ENCODE data around the gene ZP1. TPM values are rescaled to one million over a fixed set of nuclear protein-coding genes. Genes with fewer than 3 reads are reported as not detected.

ZP1 gene
- total and polyA plus RNA-seq, 3 donors from 2014 or later, result 3.5 to 11.2 (median 4.0) TPM

DNA sequence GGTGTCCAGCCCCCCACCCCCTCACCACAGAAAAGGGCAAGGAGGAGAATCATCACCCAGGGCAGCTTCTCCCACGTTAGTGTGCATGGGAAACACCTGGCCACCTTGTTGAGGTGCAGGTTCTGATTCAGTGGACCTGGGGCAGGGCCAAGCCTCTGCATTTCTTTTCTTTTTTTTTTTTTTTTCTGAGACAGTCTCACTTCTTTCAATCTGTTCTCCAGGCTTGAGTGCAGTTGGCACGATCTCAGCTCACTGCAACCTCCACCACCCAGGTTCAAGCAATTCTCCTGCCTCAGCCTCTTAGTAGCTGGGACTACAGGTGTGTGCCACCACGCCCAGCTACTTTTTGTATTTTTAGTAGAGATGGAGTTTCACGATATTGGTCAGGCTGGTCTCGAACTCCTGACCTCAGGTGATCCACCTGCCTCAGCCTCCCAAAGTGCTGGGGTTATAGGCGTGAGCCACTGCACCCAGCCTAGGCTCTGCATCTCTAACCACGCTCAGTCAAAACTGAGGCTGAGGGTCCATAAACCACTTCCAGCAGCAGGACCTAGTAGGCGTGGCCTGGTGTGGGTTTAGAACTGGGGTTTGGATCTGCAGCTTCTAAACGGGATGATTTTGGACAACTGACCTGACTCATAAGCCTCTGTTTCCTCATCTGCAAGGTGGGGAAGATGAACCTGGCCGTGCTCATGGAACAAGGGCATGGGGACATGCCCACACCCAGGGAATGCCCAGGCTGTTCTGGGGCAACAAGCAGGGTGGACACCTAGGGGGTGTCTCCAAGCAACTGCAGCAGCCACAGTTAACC is 734 bp downstream of the ZP1 start:
- DNase-seq, result peak; percentile 9
- intact Hi-C loops (cut with DNase I; ENCODE audit: low total_unique reads), result no loop called here

DNA sequence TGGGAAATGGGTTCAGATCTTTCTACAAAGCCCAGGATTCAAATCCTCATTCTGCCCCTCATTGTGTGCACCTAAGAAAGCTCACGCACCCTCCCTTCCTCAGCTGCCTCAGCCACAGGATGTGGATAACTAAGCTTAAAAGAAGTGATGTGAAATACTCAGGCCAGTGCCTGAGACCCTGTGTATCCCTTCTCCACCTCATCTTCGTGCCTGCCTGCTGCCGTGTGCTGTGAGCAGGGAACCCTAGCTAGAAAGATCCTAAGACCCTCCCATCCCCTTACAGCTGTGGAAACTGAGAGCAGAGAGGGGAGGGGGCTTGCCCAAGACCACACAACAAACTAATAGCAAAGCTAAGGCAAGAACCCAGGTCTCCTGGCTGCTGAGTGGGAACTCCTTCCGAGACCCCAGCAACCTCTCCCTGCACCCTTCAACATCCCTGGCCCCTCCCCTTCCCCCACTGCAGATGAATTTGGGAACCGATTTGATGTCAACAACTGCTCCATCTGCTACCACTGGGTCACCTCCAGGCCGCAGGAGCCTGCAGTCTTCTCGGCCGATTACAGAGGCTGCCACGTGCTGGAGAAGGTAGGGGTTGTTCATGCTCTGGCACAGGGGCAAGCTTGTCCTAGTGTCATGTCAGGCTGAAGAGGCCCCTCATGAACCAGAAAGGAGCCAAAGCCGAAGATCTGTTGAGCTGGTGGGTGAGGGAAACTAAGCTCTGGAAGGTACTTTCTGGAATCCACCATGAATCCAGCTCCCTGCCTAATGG is 1.5 kb downstream of the ZP1 start:
- Histone ChIP-seq H3K4me1 (peaks cover 23% of the 10 kb centered on the region), H3K9me3 (no peaks in the 10 kb centered on the region), H3K4me3 (no peak overlapping the region), H3K27me3 (no peaks in the 10 kb centered on the region), H3K36me3 (ENCODE audit: low read depth, missing control alignments) (no peaks in the 10 kb centered on the region), H3K27ac (no peak overlapping the region)
- intact Hi-C loops (cut with DNase I; ENCODE audit: low total_unique reads), result no loop called here
- no peak for TF ChIP-seq POLR2A (IDR thresholded peaks at IDR 0.05)
- TF ChIP-seq, protein P1, sequence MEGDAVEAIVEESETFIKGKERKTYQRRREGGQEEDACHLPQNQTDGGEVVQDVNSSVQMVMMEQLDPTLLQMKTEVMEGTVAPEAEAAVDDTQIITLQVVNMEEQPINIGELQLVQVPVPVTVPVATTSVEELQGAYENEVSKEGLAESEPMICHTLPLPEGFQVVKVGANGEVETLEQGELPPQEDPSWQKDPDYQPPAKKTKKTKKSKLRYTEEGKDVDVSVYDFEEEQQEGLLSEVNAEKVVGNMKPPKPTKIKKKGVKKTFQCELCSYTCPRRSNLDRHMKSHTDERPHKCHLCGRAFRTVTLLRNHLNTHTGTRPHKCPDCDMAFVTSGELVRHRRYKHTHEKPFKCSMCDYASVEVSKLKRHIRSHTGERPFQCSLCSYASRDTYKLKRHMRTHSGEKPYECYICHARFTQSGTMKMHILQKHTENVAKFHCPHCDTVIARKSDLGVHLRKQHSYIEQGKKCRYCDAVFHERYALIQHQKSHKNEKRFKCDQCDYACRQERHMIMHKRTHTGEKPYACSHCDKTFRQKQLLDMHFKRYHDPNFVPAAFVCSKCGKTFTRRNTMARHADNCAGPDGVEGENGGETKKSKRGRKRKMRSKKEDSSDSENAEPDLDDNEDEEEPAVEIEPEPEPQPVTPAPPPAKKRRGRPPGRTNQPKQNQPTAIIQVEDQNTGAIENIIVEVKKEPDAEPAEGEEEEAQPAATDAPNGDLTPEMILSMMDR (IDR thresholded peaks at IDR 0.05), result no peak
- WGBS, 2 donors, result 89 to 94% methylated on average over 9 to 10 of the region's 10 CpGs
- peak; percentile 11 for DNase-seq

More for the DNA sequence above, 734 bp downstream of the ZP1 start:
- 88 to 90% methylated on average over 10 of the region's 10 CpGs for WGBS, 2 donors
- Histone ChIP-seq H3K27ac (no peak overlapping the region), H3K4me3 (no peak overlapping the region), H3K9me3 (no peaks in the 10 kb centered on the region), H3K4me1 (peaks cover 26% of the 10 kb centered on the region), H3K27me3 (no peaks in the 10 kb centered on the region), H3K36me3 (ENCODE audit: low read depth, missing control alignments) (no peaks in the 10 kb centered on the region)
- TF ChIP-seq POLR2A (IDR thresholded peaks at IDR 0.05), result no peak
- TF ChIP-seq, protein P1 (IDR thresholded peaks at IDR 0.05), result no peak

- TF ChIP-seq, protein P1 (IDR thresholded peaks at IDR 0.05), result no peak
- TF ChIP-seq POLR2A (IDR thresholded peaks at IDR 0.05), result no peak
- WGBS, 2 donors, result 97% methylated on average over 4 to 7 of the region's 7 CpGs
- no peaks in the 10 kb centered on the region for H3K27me3 ChIP-seq
- H3K4me3 ChIP-seq, result no peak overlapping the region
- peaks cover 18% of the 10 kb centered on the region for H3K4me1 ChIP-seq
- peak overlapping the region in 1 of 2 donors; percentile 66 for H3K27ac ChIP-seq
- intact Hi-C loops (cut with DNase I; ENCODE audit: low total_unique reads), result no loop called here
- peak; percentile 9 for DNase-seq
- H3K9me3 ChIP-seq, result no peaks in the 10 kb centered on the region
- no peaks in the 10 kb centered on the region for H3K36me3 ChIP-seq (ENCODE audit: low read depth, missing control alignments)
Measured at GRCh38 chr11:60869451-60869825, 2.1 kb downstream of the ZP1 start.

- H3K4me3 ChIP-seq, result no peak overlapping the region
- no peaks in the 10 kb centered on the region for H3K36me3 ChIP-seq (ENCODE audit: low read depth, missing control alignments)
- no peaks in the 10 kb centered on the region for H3K27me3 ChIP-seq
- peak; percentile 10 for DNase-seq
- 83 to 90% methylated on average over 3 of the region's 3 CpGs for WGBS, 2 donors
- no peak for TF ChIP-seq POLR2A (IDR thresholded peaks at IDR 0.05)
- TF ChIP-seq, protein P1 (IDR thresholded peaks at IDR 0.05), result no peak
- no peaks in the 10 kb centered on the region for H3K9me3 ChIP-seq
- H3K4me1 ChIP-seq, result peaks cover 18% of the 10 kb centered on the region
- intact Hi-C loops (cut with DNase I; ENCODE audit: low total_unique reads), result no loop called here
- peak overlapping the region; percentile 44 to 66 for H3K27ac ChIP-seq
Measured at GRCh38 chr11:60870276-60870675, 2.9 kb downstream of the ZP1 start.

Measured in testis (tissue), 3 donors.